Measurements from ENCODE around the gene ST6GALNAC1. TPM values are rescaled to one million over a fixed set of nuclear protein-coding genes. Genes with fewer than 3 reads are reported as not detected.
A peak's percentile ranks its signal among the peaks of the same experiment; 100 is the strongest.

ST6GALNAC1 gene
- polyA plus RNA-seq, 1 experiment: not detected

DNA sequence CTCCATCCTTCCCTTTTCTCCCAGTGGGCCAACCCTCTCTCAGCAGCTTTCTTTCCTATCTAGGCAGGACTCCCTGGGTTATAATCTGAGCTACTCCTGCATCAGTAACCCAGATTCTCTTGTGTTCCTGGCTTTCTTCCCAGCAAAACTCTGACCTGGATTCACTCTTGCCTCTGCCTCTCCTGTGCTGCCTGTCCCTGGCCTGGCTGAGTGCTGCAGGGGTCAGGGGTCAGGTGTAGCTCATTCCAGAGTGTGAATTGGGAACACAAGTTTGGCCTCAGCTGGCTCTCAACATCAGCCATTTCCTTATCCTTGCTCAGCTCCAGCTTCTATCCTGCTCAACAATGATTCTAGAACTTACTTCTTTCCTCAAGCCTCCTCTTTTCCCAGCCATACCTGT lies 55.4 kb downstream of the ST6GALNAC1 start:
- CTCF ChIA-PET: interaction anchor here (2.3 kb wide), 1 partner anchor 35 kb away, joined by 12 read pairs; no protein-coding TSS in a partner anchor

DNA sequence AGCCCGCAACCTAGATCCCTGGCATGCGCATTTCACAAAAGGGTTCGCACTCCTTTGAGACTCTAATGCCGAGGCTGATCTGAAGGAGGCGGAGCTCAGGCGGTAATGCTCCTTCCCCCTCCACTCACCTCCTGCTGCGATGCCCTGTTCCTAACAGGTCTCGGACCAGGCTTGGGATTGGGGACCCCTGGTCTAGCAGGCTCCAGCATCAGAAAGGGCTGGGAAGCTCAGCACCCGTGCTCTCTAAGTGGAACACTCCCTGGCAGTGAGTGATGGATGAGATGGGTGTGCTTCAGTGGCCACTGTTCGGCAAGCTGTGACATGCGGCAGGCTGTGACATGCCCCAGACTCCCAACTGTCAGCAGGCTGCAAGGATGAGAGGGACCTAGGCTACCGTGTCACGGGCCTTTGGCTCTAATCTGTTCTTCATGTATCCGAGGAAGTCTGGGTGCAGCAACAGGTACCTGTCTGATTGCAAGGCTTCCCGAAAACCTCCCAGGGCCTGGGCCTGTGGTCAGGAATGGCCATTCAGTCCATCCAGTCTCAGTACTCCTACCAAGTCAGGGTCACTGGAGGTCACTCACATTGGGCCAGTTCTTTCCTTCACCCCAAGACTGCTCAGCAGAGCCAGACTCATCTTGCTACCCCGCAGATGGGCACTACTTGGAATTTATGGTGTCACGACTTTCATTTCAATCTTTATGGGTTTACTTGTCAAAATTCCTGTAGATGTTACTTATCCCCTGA lies 56.6 kb downstream of the ST6GALNAC1 start:
- H3K27me3 ChIP-seq (ENCODE audit: control insufficient read depth, insufficient read depth, low read length): peaks cover 30% of the 10 kb centered on the region
- no peak overlapping the region for H3K27ac ChIP-seq (ENCODE audit: low read depth, low read length)
- H3K9me3 ChIP-seq (ENCODE audit: control insufficient read depth, insufficient read depth, low read length): peaks cover 2% of the 10 kb centered on the region; the same call in 1 of the 2 replicates
- POLR2A ChIA-PET: no interaction called here
- CTCF ChIA-PET: interaction anchor here (1.1 to 1.5 kb wide), 2 partner anchors 38 to 64 kb away, joined by 4 to 5 read pairs; no protein-coding TSS in a partner anchor
- DNase-seq (ENCODE audit: low read depth, low spot score): no peak
- no peak overlapping the region for H3K4me3 ChIP-seq (ENCODE audit: low read depth, low read length)
- TF ChIP-seq, protein P1, sequence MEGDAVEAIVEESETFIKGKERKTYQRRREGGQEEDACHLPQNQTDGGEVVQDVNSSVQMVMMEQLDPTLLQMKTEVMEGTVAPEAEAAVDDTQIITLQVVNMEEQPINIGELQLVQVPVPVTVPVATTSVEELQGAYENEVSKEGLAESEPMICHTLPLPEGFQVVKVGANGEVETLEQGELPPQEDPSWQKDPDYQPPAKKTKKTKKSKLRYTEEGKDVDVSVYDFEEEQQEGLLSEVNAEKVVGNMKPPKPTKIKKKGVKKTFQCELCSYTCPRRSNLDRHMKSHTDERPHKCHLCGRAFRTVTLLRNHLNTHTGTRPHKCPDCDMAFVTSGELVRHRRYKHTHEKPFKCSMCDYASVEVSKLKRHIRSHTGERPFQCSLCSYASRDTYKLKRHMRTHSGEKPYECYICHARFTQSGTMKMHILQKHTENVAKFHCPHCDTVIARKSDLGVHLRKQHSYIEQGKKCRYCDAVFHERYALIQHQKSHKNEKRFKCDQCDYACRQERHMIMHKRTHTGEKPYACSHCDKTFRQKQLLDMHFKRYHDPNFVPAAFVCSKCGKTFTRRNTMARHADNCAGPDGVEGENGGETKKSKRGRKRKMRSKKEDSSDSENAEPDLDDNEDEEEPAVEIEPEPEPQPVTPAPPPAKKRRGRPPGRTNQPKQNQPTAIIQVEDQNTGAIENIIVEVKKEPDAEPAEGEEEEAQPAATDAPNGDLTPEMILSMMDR (IDR thresholded peaks at IDR 0.05; ENCODE audit: low read depth, low read length): no peak

More for the DNA sequence above, 55.4 kb downstream of the ST6GALNAC1 start:
- Histone ChIP-seq H3K9me3 (ENCODE audit: control insufficient read depth, insufficient read depth, low read length) (peaks cover 2% of the 10 kb centered on the region; the same call in 1 of the 2 replicates), H3K27ac (ENCODE audit: low read depth, low read length) (no peak overlapping the region), H3K4me3 (ENCODE audit: low read depth, low read length) (no peak overlapping the region), H3K27me3 (ENCODE audit: control insufficient read depth, insufficient read depth, low read length) (peaks cover 30% of the 10 kb centered on the region)
- DNase-seq (ENCODE audit: low read depth, low spot score): no peak
- TF ChIP-seq, protein P1 (IDR thresholded peaks at IDR 0.05; ENCODE audit: low read depth, low read length): no peak
- POLR2A ChIA-PET: no interaction called here

DNA sequence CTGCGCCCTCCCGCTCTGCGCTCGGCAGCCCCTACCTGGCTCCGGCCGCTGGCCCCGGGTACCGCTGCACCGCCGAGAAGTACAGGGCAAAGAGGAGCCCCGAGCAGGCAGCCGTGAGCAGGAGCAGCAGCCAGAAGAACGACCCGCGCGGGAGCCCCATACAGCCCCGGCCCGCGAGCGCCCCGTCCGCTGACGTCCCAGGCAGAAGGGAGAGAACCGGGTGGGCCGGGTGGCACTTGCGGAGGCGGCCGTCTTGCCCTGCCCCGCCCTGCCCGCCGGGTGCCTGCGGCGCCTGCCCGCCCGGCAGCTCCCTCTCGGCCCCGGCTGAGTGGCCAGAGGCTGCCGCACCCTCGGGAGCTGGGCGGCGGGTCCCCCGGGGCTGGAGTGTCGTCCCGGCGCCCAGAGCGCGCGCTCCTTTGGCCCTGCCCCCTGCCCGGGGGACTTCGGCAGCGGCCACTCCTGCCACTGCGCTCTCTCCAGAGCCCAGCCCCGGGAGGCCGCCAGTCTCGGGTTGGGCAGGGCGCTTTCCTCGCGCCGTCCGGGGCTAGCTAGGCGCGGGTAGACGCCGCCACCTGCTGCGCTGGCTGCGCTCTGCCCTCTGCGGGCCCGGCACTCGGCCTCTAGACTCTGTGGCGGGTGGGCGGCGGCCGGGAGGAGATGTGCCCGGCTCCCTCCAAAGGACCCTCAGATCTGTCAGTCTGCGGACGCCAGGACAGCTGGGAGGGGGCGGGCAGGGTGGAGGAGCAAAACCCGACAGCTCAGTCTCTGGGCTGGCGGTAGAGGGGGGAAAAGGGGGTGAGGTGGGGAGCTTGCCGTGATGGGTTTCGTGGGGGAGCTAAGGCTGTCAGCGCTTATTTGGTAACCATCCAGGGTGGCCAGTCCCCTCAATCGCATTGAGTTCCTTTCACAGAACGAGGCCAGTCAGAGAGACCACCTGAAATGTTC lies 57.6 kb downstream of the ST6GALNAC1 start, which contains the start of gene ST6GALNAC2:
ST6GALNAC2 (minus strand) TSS at position 212 of the 945 bp plus-strand sequence; CDS start at position 160, 52 bp downstream.
- Histone ChIP-seq H3K27me3 (ENCODE audit: control insufficient read depth, insufficient read depth, low read length) (peaks cover 34% of the 10 kb centered on the region), H3K27ac (ENCODE audit: low read depth, low read length) (no peak within 1 kb of the TSS), H3K9me3 (ENCODE audit: control insufficient read depth, insufficient read depth, low read length) (peaks cover 2% of the 10 kb centered on the region; the same call in 1 of the 2 replicates), H3K4me3 (ENCODE audit: low read depth, low read length) (peak within 1 kb of the TSS; percentile 55)
- no peak for DNase-seq (ENCODE audit: low read depth, low spot score)
- POLR2A ChIA-PET: interaction anchor here (0.6 kb wide), 1 partner anchor 57 kb away, joined by 3 read pairs; no protein-coding TSS in a partner anchor
- TF ChIP-seq, protein P1 (IDR thresholded peaks at IDR 0.05; ENCODE audit: low read depth, low read length): peak; percentile 25
- CTCF ChIA-PET: interaction anchor here (0.6 to 1.5 kb wide), 5 partner anchors 26 to 89 kb away, joined by 3 to 7 read pairs (median 4); no protein-coding TSS in a partner anchor

DNA sequence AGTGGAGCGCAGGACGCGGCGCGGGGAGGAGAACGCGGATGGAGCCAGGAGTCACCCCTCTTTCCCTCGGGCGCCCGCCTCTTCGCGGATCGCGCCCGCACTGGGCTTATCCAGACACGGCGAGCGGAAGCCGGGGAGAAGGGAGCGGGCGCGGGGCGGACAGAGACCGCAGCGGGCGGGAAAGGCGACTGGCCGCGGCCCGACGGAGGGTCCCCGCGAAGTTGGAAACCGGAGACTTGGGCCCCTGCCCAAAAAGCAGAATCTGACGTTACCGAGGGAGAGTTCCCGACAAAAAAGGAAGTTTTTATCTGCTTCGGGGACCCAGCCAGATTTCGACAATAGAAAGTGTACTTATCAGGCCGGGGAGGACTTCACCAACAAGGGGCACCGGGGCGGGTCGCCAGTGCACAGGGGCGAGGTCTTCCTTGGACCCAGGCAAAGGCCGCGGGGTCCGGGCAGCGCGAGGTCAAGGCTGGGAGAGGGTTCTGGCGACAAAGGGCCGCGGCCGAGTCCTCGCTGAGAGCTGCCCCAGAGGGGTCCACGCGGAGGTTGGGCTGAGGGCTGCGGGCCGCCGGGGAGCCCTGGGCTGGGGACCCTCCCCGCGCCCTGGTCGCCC lies 58.4 kb downstream of the ST6GALNAC1 start:
- CTCF ChIA-PET: interaction anchor here (0.6 to 1.5 kb wide), 3 partner anchors 38 to 62 kb away, joined by 3 to 5 read pairs (median 4); no protein-coding TSS in a partner anchor
- Histone ChIP-seq H3K27ac (ENCODE audit: low read depth, low read length) (no peak overlapping the region), H3K27me3 (ENCODE audit: control insufficient read depth, insufficient read depth, low read length) (peaks cover 34% of the 10 kb centered on the region), H3K4me3 (ENCODE audit: low read depth, low read length) (peak overlapping the region; percentile 55), H3K9me3 (ENCODE audit: control insufficient read depth, insufficient read depth, low read length) (peaks cover 2% of the 10 kb centered on the region; the same call in 1 of the 2 replicates)
- TF ChIP-seq, protein P1 (IDR thresholded peaks at IDR 0.05; ENCODE audit: low read depth, low read length): no peak
- POLR2A ChIA-PET: interaction anchor here (1.8 kb wide), 1 partner anchor 18 kb away, joined by 7 read pairs; no protein-coding TSS in a partner anchor
- no peak for DNase-seq (ENCODE audit: low read depth, low spot score)

Measured in AG04450 (cell line).